Measurements from ENCODE around the gene NUP98. TPM values are rescaled to one million over a fixed set of nuclear protein-coding genes. Genes with fewer than 3 reads are reported as not detected.

NUP98 gene
- total and polyA plus RNA-seq, 4 experiments from 2014 or later: 31.9 to 112 (median 80.5) TPM

DNA sequence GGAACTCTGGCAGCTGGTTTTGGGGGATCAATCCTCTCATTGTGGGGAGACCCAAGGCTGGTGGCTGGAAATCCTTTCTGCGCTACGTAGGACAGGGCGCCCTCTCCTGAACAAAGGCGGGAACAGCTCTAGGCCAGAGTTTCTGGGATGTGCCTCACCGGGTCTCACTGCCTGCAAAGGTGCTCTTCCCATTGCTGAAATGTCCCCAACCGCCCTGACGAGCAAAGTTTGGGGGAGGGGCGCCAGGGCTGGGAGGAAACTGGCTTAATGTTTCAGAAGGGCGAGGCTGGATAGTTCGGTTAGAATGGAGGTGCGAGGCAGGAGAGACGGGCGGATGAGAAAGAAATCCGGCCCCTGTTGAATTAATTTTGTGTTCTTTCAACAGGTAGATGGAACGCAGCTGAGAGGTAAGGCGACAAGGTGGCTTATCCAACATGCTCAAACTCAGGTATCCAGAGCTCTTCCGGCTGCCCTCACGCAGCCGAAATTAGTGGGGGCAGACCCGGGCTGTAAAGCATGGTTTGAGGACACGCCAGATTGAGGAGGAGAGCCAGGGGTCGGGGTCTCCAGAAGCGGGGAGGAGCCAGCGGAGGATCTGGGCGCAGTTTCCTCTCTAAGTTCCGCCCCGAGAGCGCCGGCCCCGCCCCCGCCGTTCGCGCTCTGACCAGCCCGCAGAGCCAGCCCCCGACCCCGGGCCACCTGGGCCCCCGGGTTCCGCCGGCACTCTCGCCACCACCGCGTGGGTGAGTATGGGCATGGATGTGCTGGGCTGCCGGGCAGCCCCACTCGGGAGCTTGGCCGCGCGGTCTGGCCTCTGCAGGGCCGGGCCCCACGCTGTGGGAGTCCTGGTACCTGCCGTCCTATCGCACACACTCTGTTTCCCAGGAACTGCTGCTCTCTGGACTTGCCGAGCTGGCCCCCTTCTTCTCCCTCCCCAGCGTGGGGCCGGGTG, 10.8 kb upstream of the NUP98 start, which contains the start of gene PGAP2:
Gene PGAP2 (plus strand): TSS at position 652 of the 952 bp plus-strand sequence. CDS start 2,700 bp downstream, outside the sequence.
- H3K4me1 Mint-ChIP-seq: peaks cover 6 to 18% (median 14%) of the 10 kb centered on the region in 4 donors
- H3K9me3 Mint-ChIP-seq: no peaks in the 10 kb centered on the region
- POLR2A ChIA-PET (ENCODE audit: partially characterized antibody): interaction anchor here (0.5 to 5.3 kb wide), 16 partner anchors 10 to 265 kb away, joined by 3 to 109 read pairs (median 5); partner anchors contain the start of genes NUP98, RHOG and STIM1
- no peaks in the 10 kb centered on the region for H3K27me3 ChIP-seq (ENCODE audit: insufficient read depth, low read length)
- peaks cover 10% of the 10 kb centered on the region for H3K4me1 ChIP-seq (ENCODE audit: insufficient read depth, low read length)
- H3K27ac ChIP-seq (ENCODE audit: low read depth, low read length): peak within 1 kb of the TSS; percentile 68
- CTCF ChIA-PET (ENCODE audit: partially characterized antibody): interaction anchor here (0.5 to 4.7 kb wide), 39 partner anchors 9 to 264 kb away, joined by 3 to 39 read pairs (median 5); partner anchors contain the start of genes NUP98, RHOG and STIM1
- H3K4me3 Mint-ChIP-seq: peak within 1 kb of the TSS; percentile 92 to 99 (median 97)
- H3K27me3 Mint-ChIP-seq: no peaks in the 10 kb centered on the region
- DNase-seq: peak; percentile 42 to 62 (median 48)
- H3K4me3 ChIP-seq (ENCODE audit: low read length in 2 of 2): peak within 1 kb of the TSS; percentile 81 to 85
- H3K27ac Mint-ChIP-seq: peak within 1 kb of the TSS; percentile 82 to 99 (median 95)
- H3K9me3 ChIP-seq (ENCODE audit: control insufficient read depth in 1 of 2, low read length in 2 of 2): no peaks in the 10 kb centered on the region
- intact Hi-C loops (cut with micrococcal nuclease): loop anchor here (1.0 to 5.0 kb wide), 4 partner anchors 11 to 106 kb away; partner anchors contain the start of gene NUP98
- no peaks in the 10 kb centered on the region for H3K36me3 ChIP-seq (ENCODE audit: insufficient read depth, low read length)
- H3K36me3 Mint-ChIP-seq: peaks cover 0 to 4% of the 10 kb centered on the region in 2 donors

DNA sequence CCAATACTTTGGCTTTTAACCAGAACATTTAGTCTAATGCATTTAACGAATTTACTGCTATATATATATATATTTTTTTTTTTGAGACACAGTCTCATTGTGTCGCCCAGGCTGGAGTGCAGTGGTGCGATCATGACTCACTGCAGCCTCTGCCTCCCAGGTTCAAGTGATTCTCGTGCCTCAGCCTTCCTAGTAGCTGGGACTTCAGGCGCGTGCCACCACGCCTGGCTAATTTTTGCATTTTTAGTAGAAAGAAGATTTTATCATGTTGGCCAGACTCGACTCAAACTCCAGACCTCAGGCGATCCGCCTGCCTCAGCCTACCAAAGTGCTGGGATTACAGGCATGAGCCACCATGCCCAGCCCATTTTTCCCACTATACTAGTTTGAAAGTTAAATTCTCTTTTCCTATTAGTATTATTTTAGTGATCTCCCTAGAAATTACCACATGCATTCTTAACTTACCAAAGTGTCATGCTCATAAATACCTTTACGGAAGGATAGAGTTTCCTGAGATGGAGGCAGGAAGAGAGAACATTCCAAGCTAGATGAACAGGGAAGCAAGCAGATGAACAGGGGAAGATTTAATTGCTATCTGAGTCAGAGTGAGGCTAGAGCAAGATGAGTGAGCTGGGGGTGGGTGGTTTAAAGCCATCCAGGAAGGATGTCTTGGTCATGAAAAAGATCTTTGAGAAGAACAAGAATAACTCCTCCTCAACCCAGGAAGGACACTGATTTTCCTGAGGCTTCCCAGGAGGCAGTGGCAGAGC, 6.6 kb upstream of the NUP98 start:
- Mint-ChIP-seq H3K36me3 (peaks cover 0 to 4% of the 10 kb centered on the region in 2 donors), H3K27ac (peak overlapping the region in 2 of 7 donors; percentile 19 to 26), H3K27me3 (no peaks in the 10 kb centered on the region), H3K4me3 (no peak overlapping the region), H3K4me1 (peaks cover 6 to 24% (median 15%) of the 10 kb centered on the region in 4 donors), H3K9me3 (no peaks in the 10 kb centered on the region)
- Histone ChIP-seq H3K4me3 (ENCODE audit: low read length in 2 of 2) (no peak overlapping the region), H3K36me3 (ENCODE audit: insufficient read depth, low read length) (no peaks in the 10 kb centered on the region), H3K9me3 (ENCODE audit: control insufficient read depth in 1 of 2, low read length in 2 of 2) (no peaks in the 10 kb centered on the region), H3K27me3 (ENCODE audit: insufficient read depth, low read length) (no peaks in the 10 kb centered on the region), H3K4me1 (ENCODE audit: insufficient read depth, low read length) (peaks cover 6% of the 10 kb centered on the region), H3K27ac (ENCODE audit: low read depth, low read length) (no peak overlapping the region)
- ChIA-PET CTCF (ENCODE audit: partially characterized antibody) (interaction anchor here (1.2 kb wide), 1 partner anchor 15 kb away, joined by 3 read pairs; no protein-coding TSS in a partner anchor), POLR2A (ENCODE audit: partially characterized antibody) (no interaction called here)
- no peak for DNase-seq
- intact Hi-C loops (cut with micrococcal nuclease): no loop called here

DNA sequence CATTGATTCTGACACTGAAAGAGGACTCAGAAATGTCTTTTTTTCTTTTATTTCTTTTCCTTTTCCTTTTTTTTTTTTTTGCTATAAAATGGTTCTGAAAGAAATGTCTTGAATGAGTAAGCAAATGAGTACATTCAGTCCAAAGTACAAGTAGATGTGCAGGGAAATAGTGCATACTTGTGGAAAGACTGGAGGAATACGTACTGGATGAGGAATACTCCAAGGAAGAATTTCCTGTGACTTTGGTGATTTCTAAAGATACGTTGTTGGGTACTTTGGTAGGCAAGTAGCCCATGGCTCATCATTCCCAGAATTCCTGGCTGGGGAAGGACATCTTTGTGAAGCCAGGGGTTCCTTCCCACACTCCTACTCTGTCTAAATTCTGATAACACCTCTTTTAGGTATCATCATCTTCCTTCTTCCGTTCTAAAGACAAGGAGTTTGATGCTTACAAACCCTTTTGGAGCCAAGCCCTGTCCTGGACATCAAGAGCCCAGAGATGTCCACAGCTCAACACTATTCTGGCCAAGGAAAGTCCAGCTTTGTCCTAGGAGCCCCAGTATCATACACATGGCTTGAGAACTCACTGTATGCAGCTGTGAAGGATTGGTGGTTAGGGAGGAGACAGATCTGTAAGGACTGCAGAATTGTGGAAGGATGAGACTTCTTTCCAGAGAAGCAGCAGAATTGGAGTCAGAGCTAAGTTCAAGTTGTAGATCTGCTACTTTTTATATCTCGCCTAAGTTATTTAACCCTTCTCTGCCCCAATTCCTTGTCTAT, 4.8 kb upstream of the NUP98 start:
- H3K9me3 Mint-ChIP-seq: no peaks in the 10 kb centered on the region
- H3K36me3 Mint-ChIP-seq: peaks cover 0 to 7% of the 10 kb centered on the region in 2 donors
- ChIA-PET POLR2A (ENCODE audit: partially characterized antibody) (no interaction called here), CTCF (ENCODE audit: partially characterized antibody) (no interaction called here)
- Histone ChIP-seq H3K36me3 (ENCODE audit: insufficient read depth, low read length) (no peaks in the 10 kb centered on the region), H3K27me3 (ENCODE audit: insufficient read depth, low read length) (no peaks in the 10 kb centered on the region), H3K9me3 (ENCODE audit: control insufficient read depth in 1 of 2, low read length in 2 of 2) (no peaks in the 10 kb centered on the region), H3K4me1 (ENCODE audit: insufficient read depth, low read length) (peaks cover 12% of the 10 kb centered on the region), H3K27ac (ENCODE audit: low read depth, low read length) (no peak overlapping the region), H3K4me3 (ENCODE audit: low read length in 2 of 2) (no peak overlapping the region)
- no peaks in the 10 kb centered on the region for H3K27me3 Mint-ChIP-seq
- intact Hi-C loops (cut with micrococcal nuclease): no loop called here
- no peak overlapping the region for H3K4me3 Mint-ChIP-seq
- H3K27ac Mint-ChIP-seq: peak overlapping the region in 2 of 7 donors; percentile 4 to 47
- peaks cover 5 to 23% (median 15%) of the 10 kb centered on the region in 4 donors for H3K4me1 Mint-ChIP-seq
- no peak for DNase-seq

DNA sequence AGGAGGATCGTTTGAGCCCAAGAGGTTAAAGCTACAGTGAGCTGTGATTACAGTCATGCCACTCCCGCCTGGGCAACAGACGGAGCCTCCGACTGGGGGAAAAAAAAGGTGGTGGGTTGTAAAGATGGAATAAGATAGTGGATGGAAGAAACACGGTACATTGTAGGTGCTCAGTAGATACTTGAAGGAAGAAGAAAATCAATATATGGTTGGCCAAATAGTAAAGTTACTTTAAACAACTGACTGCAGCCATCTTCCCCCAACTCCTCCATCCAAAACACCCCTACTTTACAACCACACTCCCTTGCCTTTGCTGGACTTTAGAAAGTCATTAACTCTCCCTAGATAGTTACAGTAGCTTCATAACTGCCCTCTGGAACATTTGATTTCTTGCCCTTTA, 2.5 kb upstream of the NUP98 start:
- peak overlapping the region in 5 of 7 donors; percentile 59 to 96 (median 70) for H3K27ac Mint-ChIP-seq
- intact Hi-C loops (cut with micrococcal nuclease): no loop called here
- H3K4me3 Mint-ChIP-seq: peak overlapping the region in 3 of 8 donors; percentile 36 to 73 (median 53)

DNA sequence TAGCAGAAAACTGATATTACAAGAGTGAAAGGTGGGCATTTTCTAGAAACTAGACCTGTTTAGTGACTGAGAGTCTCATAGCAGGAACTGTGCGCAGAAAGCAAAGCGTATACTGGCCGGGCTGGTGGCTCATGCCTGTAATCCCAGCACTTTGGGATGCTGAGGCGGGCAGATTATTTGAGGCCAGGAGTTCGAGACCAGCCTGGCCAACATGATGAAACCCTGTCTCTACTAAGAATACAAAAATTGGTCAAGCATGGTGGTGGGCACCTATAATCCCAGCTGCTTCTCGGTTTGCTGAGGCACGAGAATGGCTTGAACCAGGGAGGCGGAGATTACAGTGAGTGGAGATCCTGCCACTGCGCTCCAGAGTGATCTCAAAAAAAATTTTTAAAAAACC, 1.8 kb upstream of the NUP98 start:
- H3K27ac Mint-ChIP-seq: peak overlapping the region; percentile 57 to 99 (median 99)
- H3K27me3 ChIP-seq (ENCODE audit: insufficient read depth, low read length): no peaks in the 10 kb centered on the region
- intact Hi-C loops (cut with micrococcal nuclease): no loop called here
- ChIA-PET POLR2A (ENCODE audit: partially characterized antibody) (interaction anchor here (0.8 to 6.6 kb wide), 3 partner anchors 9 to 50 kb away, joined by 3 to 91 read pairs (median 67); partner anchors contain the start of genes PGAP2 and RHOG), CTCF (ENCODE audit: partially characterized antibody) (interaction anchor here (2.7 to 3.3 kb wide), 2 partner anchors 9 to 42 kb away, joined by 11 to 23 read pairs; partner anchors contain the start of gene PGAP2)
- peaks cover 18 to 51% (median 37%) of the 10 kb centered on the region in 4 donors for H3K4me1 Mint-ChIP-seq
- peaks cover 38% of the 10 kb centered on the region for H3K4me1 ChIP-seq (ENCODE audit: insufficient read depth, low read length)
- peaks cover under 1 to 26% of the 10 kb centered on the region in 2 donors for H3K36me3 Mint-ChIP-seq
- no peak for DNase-seq
- no peaks in the 10 kb centered on the region for H3K9me3 ChIP-seq (ENCODE audit: control insufficient read depth in 1 of 2, low read length in 2 of 2)
- no peaks in the 10 kb centered on the region for H3K27me3 Mint-ChIP-seq
- H3K4me3 Mint-ChIP-seq: peak overlapping the region in 7 of 8 donors; percentile 34 to 98 (median 96)
- H3K27ac ChIP-seq (ENCODE audit: low read depth, low read length): no peak overlapping the region
- H3K9me3 Mint-ChIP-seq: no peaks in the 10 kb centered on the region
- H3K36me3 ChIP-seq (ENCODE audit: insufficient read depth, low read length): peaks cover 6% of the 10 kb centered on the region
- H3K4me3 ChIP-seq (ENCODE audit: low read length in 2 of 2): no peak overlapping the region

More for the DNA sequence above, 2.5 kb upstream of the NUP98 start:
- Histone ChIP-seq H3K27me3 (ENCODE audit: insufficient read depth, low read length) (no peaks in the 10 kb centered on the region), H3K36me3 (ENCODE audit: insufficient read depth, low read length) (no peaks in the 10 kb centered on the region), H3K27ac (ENCODE audit: low read depth, low read length) (no peak overlapping the region), H3K4me1 (ENCODE audit: insufficient read depth, low read length) (peaks cover 31% of the 10 kb centered on the region), H3K9me3 (ENCODE audit: control insufficient read depth in 1 of 2, low read length in 2 of 2) (no peaks in the 10 kb centered on the region), H3K4me3 (ENCODE audit: low read length in 2 of 2) (no peak overlapping the region)
- H3K27me3 Mint-ChIP-seq: no peaks in the 10 kb centered on the region
- peaks cover 15 to 43% (median 32%) of the 10 kb centered on the region in 4 donors for H3K4me1 Mint-ChIP-seq
- peaks cover 0 to 21% of the 10 kb centered on the region in 2 donors for H3K36me3 Mint-ChIP-seq
- ChIA-PET CTCF (ENCODE audit: partially characterized antibody) (interaction anchor here (0.6 to 3.3 kb wide), 3 partner anchors 8 to 42 kb away, joined by 3 to 23 read pairs (median 11); partner anchors contain the start of gene PGAP2), POLR2A (ENCODE audit: partially characterized antibody) (interaction anchor here (0.6 kb wide), 1 partner anchor 29 kb away, joined by 3 read pairs; no protein-coding TSS in a partner anchor)
- no peaks in the 10 kb centered on the region for H3K9me3 Mint-ChIP-seq
- no peak for DNase-seq

DNA sequence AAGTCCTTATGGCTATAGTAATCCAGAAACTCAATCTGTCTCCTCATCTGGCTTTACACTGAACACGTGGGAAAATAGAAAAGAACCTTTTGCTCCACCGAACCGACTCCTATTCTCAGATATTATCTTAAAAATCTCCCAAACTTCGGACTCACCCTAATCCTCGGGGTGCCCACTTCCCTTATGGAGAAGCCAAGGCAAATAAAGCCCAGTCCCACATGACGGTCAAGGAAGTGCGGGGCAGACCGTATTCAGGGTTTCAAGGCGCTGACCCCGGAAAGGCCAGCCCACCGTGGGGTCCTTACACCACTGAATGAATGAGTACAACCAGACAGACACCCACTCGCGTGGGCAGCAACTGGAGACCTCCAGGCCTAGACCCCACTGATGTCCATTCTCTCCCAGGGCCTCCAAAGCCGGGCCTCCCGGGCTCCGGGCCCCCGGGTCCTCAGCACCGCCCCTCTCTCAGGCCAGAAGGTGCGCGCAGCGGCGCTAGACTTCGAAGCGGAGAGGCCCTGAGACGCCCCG, 489 bp downstream of the NUP98 start:
- peak overlapping the region; percentile 96 to 100 (median 99) for H3K27ac Mint-ChIP-seq
- peaks cover 28 to 64% (median 45%) of the 10 kb centered on the region in 4 donors for H3K4me1 Mint-ChIP-seq
- intact Hi-C loops (cut with micrococcal nuclease): loop anchor here (1.0 kb wide), 5 partner anchors 11 to 297 kb away; partner anchors contain the start of genes PGAP2 and RRM1
- no peaks in the 10 kb centered on the region for H3K27me3 ChIP-seq (ENCODE audit: insufficient read depth, low read length)
- no peaks in the 10 kb centered on the region for H3K9me3 ChIP-seq (ENCODE audit: control insufficient read depth in 1 of 2, low read length in 2 of 2)
- H3K9me3 Mint-ChIP-seq: no peaks in the 10 kb centered on the region
- H3K36me3 Mint-ChIP-seq: peaks cover 4 to 40% of the 10 kb centered on the region in 2 donors
- POLR2A ChIA-PET (ENCODE audit: partially characterized antibody): interaction anchor here (0.5 to 6.6 kb wide), 12 partner anchors 9 to 304 kb away, joined by 3 to 91 read pairs (median 5); partner anchors contain the start of genes PGAP2, RHOG and STIM1
- peak overlapping the region; percentile 99 for H3K27ac ChIP-seq (ENCODE audit: low read depth, low read length)
- H3K27me3 Mint-ChIP-seq: no peaks in the 10 kb centered on the region
- peak overlapping the region; percentile 89 to 98 for H3K4me3 ChIP-seq (ENCODE audit: low read length in 2 of 2)
- CTCF ChIA-PET (ENCODE audit: partially characterized antibody): interaction anchor here (1.2 to 3.9 kb wide), 3 partner anchors 11 to 276 kb away, joined by 4 to 25 read pairs (median 12); partner anchors contain the start of gene PGAP2
- peak overlapping the region; percentile 91 to 98 (median 96) for H3K4me3 Mint-ChIP-seq
- peaks cover 42% of the 10 kb centered on the region for H3K4me1 ChIP-seq (ENCODE audit: insufficient read depth, low read length)
- no peak for DNase-seq
- peaks cover 20% of the 10 kb centered on the region for H3K36me3 ChIP-seq (ENCODE audit: insufficient read depth, low read length)
